Measurements from ENCODE around the gene SMAGP.
"Not testable (repeated sequence)": the region's sequence is repeated elsewhere in the genome, so short reads cannot be mapped to it uniquely, and the experiment has no call there.

SMAGP gene

DNA sequence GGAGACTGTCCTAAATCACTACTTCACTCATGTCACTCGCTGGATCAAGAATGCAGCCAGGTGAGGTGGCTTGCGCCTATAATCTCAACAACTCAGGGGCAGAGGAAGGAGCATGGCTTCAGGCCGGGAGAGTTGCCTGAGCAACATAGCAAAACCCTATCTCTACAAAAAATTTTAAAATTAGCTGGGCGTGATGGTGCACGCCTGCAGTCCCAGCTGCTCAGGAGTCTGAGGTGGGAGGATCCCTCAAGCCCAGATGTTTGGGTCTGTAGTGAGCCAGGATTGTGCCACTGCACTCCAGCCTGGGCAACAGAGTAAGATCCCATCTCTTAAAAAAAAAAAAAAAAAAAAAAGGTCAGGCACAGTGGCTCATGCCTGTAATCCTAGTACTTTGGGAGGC, 5.9 kb downstream of the SMAGP start:
- no peak for DNase-seq (ENCODE audit: low spot score)

DNA sequence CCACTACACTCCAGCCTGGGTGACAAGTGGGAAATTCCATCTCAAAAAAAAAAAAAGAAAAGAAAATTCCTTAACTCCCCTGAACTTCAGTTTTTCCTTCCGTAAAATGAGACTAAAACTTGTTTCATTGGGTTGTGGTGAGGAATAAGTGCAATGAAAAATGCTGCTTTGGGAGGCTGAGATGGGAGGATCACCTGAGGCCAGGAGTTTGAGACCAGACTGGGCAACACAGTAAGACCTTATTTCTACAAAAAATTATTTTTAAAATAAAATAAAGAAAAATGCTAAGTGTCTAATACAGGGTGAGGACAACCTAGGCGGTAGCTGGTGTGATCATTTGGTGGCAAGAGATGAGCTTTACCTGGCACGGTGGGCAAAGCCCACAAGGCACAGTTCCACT, 6.9 kb downstream of the SMAGP start:
- DNase-seq (ENCODE audit: low spot score) = no peak

DNA sequence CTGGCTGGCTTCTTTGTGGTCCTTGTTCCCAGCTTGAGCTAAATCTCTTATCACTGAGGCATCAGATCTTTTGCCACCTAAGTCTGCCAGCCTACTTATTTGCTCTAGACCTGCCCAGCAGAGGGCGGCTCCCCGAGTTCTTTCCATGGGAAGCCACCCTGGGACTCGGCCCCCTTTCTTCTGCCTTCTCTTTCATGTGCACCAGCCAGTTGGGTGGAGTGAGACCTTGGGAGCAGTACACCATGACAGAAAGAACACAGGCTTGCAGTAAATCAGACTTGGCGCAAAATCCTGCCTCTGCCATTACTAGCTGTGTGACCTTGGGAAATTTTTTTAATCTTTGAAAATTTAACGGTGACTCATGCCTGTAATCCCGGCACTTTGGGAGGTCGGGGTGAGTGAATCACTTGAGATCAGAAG, 7.4 kb downstream of the SMAGP start:
- DNase-seq (ENCODE audit: low spot score) = no peak

DNA sequence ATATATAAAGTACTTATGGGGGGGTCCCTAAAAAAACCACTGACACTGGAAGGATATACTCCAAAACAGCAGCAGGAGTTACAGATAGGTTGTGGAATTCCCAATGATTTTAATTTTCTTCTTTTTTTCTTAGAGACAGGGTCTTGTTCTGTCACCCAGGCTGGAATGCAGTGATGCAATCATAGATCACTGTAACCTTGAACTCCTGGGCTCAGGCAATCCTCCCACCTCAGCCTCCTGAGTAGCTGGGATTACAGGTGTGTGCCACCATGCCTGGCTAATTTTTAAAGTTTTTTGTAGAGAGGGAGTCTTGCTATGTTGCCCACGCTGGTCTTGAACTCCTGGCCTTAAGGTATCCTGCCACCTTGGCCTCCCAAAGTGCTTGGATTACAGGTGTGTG, 10.6 kb downstream of the SMAGP start:
- not testable (repeated sequence) for DNase-seq (ENCODE audit: low spot score)

DNA sequence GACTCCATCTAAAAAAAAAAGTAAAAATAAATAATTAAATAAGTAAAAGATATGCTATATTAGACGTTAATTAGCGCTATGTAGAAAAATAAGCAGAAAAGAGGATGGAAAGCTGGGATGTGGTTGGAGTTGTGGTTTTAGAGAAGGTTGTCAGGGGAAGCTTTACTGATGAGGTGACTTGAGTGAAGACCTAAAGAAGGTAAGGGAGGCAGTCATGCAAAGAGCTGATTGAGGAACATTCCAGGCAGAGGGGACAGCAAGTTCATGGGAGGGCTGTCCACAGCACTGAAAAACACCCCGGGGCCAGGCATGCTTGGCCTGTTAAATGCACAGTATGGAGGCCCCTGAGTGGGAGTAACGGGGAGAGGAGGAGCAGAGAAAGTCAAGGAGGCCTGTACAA, 15.7 kb downstream of the SMAGP start:
- DNase-seq (ENCODE audit: low spot score) = no peak

DNA sequence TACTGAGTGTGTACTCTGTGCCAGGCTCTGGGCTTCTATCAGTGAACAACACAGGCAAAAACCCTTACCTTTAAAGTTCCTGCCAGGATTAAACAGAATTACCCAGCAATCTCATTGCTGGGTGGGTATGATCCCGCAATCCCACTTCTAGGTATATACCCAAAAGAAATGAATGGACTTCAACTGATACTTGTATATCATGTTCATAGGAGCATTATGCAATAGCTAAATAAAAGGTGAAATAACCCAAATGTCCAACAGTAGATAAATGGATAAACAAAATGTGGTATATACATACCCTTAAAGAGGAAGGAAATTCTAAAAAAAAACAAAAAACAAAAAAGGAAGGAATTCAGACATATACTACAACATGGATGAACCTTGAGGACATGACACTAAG, 16.9 kb downstream of the SMAGP start:
- DNase-seq (ENCODE audit: low spot score) = no peak

DNA sequence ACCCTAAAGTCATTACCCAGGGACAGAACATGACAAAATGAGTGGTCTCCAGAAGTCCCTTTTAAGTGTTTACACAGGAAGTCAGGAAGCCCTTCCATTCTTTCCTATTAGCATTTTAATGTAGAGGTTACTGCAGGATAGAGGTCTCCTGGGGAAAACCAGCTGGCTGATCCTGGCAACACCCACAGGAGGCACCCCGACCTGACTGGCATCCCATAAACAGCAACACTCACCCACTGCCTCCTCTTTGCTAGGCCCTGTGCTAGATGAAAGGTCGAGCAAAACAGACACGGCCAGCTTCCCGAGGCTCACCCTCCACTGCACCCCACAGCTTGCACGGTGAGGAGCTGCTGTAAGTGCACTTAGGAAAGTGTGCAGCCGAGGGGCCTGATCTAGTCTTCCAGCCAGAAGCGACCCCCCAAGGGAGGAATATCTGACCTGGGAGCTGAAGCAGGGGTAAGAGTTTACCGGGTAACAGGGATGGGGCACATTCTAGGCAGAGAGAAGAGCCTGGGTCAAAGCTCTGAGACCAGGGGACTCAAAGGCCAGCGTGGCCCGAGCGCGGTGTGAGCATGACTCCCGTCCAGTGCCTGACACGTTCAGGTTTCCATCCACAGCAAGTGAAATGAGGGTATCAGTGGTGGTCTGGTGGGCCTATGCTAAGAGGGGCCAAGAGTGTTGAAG, 22.6 kb downstream of the SMAGP start:
- DNase-seq (ENCODE audit: low spot score) = no peak

DNA sequence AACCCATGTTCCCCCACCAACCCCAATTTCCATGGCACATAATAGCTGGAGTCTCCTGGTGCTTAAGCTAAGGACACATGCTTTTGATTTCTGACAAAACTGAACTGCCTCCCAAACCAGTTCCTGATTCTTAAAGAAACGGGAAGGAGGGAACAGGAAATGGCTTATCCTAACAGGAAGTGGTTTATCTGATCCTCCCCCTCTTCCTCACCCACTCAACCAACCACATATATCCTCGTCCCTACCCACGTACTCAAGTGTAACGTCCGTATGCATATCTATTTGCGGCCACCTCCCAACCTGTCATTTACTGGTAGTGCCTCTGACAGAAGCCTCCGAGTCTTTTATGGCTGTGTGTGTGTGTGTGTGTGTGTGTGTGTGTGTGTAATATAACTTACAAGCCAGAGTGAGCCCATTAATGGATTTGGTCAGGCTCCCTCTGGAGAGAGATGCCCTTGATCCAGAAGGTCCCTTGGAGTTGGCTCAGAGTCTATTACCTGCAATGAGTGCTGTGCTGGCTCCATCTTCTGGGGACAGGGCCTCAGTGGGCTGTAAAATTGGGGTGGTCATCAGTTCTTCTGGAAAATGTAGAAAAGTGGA, 23.9 kb downstream of the SMAGP start:
- DNase-seq (ENCODE audit: low spot score) = no peak

DNA sequence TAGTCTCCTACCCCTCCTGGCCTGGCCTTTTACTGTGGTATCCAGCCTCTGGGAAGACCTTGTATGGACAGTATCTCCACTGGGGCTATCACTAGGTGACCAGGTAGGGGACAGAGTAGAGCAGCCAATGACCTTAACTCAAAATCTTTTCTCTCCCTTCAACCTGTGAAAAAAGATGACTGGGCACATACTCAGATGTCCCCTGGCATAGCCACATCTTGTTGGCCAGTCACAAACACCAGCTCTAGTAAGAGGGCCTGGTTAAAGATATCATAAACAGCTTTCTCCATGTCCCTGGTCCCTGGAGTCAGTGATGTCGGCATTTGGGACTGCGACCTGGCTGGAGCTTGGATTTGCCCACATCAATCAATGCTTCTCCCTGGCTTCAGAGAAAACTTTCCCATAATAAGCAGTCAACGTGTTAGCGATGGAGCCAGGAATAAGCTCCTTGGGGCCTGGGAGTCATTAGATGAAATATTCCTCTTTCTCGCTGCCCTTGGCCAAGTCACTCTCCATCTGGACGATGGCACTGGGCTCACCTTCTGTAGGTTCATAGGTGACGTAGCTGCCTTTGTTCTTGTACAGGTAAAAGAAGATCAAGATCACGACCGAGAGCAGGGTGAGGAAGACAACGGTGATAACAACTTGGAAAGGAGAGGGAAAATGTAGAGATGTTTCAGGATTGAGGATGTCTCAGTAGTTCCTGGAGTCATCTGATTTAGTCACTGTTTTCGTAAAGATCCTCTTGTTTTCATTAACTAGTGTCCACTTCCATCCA, 24.6 kb downstream of the SMAGP start:
- DNase-seq (ENCODE audit: low spot score) = no peak

DNA sequence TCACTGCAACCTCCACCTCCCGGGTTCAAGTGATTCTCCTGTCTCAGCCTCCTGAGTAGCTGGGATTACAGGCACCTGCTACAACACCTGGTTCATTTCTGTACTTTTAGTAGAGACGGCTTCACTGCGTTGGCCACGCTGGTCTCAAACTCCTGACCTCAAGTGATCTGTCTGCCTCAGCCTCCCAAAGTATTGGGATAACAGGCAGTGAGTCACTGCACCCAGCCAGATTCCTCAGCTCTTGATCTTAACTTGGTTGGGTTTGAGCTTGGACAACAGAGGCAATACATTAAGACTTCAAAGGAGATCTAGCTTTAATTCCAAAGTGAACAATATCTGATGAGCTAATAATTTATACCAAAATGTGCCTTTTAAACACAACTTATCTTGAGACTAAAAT, 25.9 kb downstream of the SMAGP start:
- DNase-seq (ENCODE audit: low spot score) = no peak

DNA sequence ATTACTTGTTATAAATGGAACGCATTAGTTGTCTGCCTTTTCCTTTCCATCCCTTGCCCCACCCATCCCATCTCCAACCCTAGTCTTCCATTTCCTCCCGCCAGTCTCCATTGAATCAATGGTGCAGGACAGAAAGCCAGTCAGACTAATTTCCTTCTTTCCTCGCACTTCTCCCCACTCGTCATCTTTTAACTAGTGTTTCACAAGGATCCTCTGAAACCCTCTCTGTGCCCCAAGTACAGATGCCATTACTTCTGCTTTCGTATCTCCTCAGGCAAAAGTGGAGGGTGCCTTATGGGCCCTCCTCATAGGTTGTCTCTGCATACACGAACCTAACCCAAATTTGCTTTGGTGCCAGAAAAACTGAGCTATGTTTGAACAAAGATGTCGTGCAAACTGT, 27.3 kb downstream of the SMAGP start:
- no peak for DNase-seq (ENCODE audit: low spot score)

DNA sequence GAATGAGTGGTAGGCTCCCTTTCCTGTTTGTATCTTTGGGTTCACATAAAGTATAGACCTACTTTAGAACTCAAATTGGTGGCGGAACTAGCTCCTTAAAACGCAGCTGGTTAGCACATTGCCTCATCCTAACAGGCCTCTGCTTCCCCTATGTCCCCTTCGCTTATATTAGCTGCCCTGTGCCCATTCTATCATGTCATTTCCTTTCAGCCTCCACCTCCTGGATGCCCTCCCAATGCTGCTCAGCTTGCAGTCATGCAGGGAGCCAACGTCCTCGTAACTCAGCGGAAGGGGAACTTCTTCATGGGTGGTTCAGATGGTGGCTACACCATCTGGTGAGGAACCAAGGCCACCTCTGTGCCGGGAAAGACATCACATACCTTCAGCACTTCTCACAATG, 28.1 kb downstream of the SMAGP start:
- no peak for DNase-seq (ENCODE audit: low spot score)

DNA sequence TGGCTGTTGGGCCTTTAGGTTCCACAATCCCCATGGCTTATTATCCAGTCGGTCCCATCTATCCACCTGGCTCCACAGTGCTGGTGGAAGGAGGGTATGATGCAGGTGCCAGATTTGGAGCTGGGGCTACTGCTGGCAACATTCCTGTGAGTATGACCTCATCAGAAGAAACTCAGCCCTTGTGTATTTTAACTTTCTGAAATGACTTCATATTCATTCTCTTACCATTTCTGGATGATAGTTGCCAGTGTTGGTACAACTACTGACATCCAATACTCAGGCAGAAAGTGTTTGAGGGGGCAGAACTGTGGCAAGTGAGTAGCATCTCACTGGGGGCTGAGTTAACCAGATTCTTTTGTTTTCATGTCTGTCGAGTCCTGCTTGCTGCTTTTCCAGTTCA, 29.2 kb downstream of the SMAGP start:
- DNase-seq (ENCODE audit: low spot score) = no peak

DNA sequence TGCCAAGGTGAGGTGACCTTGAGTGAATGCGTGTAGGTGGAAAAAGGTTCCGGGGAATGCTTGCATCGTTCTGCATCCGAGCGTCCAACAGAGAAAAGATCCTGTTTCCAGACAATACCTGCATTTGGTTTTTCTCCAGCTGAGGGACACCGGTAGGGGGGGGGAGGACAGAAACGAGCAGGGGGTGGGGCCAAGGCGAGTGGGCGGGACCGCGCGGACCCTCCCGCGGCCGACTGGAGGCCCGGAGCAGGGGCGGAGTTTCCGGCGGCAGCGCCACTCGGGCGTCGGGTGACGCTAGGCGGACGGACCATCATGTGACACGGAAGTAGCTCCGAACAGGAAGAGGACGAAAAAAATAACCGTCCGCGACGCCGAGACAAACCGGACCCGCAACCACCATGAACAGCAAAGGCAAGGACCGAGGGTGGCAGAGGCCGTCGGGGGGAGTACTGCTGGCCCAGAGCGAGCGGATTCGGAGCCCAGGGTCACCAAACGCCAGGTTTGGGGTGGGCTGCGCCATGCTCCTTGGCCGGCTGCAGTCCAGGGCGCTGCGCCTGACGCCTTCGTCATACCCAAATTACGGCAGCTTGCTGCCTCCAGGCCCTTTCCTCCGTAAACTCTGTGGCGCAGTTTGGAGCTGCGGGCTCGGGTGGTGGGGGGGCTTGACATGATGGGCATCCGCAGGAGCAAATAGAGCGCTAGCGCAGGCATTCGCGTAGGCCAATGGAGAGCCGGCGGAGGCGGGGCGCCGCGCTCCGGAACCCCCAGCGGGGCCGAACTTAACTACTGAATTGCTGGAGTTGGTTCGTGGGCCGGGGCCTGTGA, 31.5 kb downstream of the SMAGP start, which contains the start of gene DAZAP2:
DAZAP2 (plus strand) TSS at position 317 of the 825 bp plus-strand sequence; CDS start at position 399, 82 bp downstream.
- DNase-seq (ENCODE audit: low spot score) = peak; percentile 99

DNA sequence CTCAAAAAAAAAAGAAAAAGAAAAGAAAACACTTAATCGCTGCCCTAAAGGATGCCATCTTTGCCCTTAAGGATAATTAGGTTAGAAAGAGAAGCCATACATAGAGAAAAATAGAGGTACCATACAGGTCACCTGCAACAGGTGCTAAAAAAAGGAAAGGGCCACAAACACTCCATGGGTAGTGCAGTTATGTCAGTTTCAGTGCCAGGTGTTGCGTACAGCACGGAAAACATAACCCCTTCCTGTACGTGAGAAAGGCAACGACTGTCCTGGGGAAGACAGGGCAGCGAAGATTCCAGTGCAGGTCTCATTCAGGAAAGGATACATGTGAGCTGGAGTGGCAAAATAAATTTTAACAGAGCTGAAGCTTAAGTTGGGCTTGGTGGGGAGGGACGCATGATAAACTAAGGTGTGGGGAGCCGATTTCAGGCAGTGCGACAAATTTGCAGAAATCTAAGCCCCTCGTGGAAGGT, 32.1 kb downstream of the SMAGP start:
- DNase-seq (ENCODE audit: low spot score) = peak; percentile 31

DNA sequence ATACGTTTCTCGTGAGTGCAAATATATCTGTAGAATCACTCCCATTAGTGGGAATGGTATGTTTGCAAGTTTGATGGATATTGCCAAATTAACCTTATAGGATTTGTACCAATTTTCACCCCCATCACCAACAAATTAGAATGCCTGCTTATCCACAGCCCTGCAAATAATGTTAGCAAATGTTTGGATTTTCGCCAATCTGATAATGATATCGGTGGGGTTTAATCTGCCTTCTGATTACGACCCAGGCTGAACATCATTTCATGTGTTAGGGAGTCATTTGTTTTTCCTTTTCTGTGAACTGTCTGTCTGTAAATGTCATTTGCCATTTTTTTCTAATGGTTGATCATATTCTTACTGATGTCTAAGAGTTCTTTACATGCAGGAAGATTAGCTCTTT, 35.7 kb downstream of the SMAGP start:
- no peak for DNase-seq (ENCODE audit: low spot score)

DNA sequence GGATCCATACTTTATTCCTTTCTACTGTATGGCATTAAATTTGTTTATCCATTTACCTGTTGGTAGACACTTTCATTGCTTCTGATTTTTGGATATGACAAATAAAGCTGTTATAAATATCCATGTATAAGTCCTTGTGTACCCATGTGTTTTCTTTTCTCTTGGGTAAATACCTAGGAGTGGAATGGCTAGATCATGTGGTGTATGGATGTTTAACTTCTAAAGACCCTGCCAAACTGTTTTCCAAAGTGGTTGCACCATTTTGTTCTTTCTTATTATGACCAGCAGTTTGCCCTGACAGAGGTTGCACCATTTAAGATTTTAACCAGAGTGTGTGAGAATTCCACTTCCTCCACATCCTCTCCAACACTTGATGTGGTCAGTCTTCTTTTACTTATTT, 37.6 kb downstream of the SMAGP start:
- DNase-seq (ENCODE audit: low spot score) = no peak

DNA sequence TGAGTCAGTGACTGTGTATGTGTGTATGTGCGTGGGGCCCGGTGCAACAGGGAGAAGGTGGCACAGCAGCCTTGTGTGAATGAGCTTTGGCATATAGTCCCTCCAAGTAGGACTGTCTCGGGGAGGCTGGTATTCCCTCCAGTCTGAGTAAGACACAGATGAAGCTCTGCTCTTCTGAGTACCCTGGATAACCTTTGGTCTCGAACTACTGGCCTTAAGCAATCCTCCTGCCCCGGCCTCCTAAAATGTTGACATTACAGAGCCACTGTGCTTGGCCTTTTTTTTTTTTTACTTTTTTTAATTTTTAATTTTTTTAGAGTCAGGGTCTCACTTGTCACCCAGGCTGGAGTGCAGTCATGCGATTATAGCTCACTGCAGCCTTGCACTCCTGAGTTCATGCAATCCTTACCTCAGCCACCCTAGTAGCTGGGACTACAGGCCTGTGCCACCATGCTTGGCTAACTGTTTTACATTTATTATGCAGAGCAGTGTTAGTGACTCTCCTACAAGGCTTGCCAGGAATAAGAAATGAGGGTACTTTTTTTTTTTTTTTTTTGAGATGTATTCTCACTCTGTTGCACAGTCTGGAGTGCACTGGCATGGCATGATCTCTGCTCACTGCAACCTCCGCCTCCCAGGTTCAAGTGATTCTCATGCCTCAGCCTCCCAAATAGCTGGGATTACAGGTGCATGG, 41.0 kb downstream of the SMAGP start:
- DNase-seq (ENCODE audit: low spot score) = no peak

DNA sequence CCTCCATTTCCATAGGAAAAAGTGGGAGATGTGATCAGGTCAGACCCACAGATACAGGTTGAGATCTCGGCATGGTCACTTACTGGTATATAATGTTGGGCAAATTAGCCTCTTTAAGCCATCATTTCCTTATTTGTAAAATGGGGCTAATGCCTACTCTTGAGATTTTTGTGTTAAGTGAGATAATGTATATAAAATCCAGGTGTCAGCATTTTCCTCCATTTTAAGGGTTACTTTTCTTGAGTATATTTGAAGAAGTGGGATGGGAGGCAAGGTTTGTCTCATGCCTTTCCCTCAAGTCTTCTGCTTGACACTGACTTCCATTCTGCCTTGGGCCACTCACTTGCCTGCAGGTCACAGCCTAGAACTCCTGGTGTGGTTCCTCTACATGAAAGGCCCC, 42.3 kb downstream of the SMAGP start:
- DNase-seq (ENCODE audit: low spot score) = no peak

DNA sequence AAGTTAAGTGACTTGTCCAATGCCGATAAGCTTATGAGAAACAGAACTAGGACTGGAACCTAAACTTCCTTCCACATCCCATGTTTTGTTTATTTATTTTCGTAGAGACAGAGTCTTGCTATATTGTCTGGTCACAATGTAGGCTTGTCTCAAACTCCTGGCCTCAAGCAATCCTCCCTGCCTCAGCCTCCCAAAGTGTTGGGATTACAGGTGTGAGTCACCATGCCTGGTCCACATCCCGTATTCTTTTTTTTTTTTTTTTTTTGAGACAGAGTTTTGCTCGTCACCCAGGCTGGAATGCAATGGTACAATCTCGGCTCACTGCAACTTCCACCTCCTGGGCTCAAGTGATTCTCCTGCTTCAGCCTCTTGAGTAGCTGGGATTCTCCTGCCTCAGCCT, 43.1 kb downstream of the SMAGP start:
- not testable (repeated sequence) for DNase-seq (ENCODE audit: low spot score)

DNA sequence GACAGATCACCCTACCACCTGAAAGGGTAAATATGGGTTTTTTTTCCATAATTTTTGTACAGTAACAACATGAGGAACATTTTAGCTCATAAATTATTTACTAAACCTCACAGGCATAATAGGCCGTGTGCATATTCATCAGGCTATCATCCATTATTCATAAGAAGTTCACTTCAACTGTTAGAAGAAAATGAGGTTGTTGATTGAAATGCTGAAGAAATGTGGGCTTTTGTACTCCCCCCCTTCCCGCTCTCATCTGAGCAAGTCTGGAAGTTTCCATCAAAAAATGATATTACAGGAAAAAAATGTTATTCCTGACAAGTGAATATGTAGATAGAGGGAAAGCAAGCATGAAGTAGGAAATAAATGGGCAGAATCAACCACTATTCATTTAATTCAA, 44.4 kb downstream of the SMAGP start:
- DNase-seq (ENCODE audit: low spot score) = no peak

DNA sequence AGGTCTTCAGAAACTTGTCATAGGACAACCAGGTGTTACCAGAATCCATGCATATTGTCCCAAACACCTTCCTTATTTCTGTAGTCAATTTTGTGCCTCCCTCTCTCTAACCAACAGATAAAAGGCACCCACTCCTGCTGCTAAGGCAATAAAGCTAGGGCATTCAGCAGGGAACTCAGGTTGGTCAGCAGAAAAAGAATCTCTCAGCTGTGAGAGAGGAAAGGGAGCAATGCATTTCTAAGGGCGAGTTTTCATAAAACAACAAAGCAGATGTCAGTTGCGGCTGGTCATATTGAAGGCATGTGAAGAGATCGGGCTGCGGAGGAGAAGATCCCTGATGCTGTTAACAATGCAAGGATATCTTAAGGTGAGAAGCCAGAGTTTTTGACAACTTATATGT, 45.0 kb downstream of the SMAGP start:
- no peak for DNase-seq (ENCODE audit: low spot score)
